Measurements from ENCODE around the gene NCOA3.

The NCOA3 gene

GRCh38 chr20:47501482-47502270, at the start of gene NCOA3:
Gene NCOA3, plus strand, starts transcription at chr20:47501887. Its CDS starts 120,361 bp downstream, at chr20:47622248.
- DNase-seq (ENCODE audit: low read depth), result peak; percentile 71
- H3K4me3 ChIP-seq (ENCODE audit: control insufficient read depth, low read depth, low read length), result peak within 1 kb of the TSS; percentile 96
- TF ChIP-seq CTCF (IDR thresholded peaks at IDR 0.05; ENCODE audit: control insufficient read depth, insufficient read depth, low read depth, low read length, missing control alignments), result peak; percentile 45

GRCh38 chr20:47452736-47453161, 48.9 kb upstream of the NCOA3 start:
- DNase-seq (ENCODE audit: low read depth), result no peak
- TF ChIP-seq CTCF (IDR thresholded peaks at IDR 0.05; ENCODE audit: control insufficient read depth, insufficient read depth, low read depth, low read length, missing control alignments), result no peak
- H3K4me3 ChIP-seq (ENCODE audit: control insufficient read depth, low read depth, low read length), result no peak overlapping the region

- no peak for TF ChIP-seq CTCF (IDR thresholded peaks at IDR 0.05; ENCODE audit: control insufficient read depth, insufficient read depth, low read depth, low read length, missing control alignments)
- no peak overlapping the region for H3K4me3 ChIP-seq (ENCODE audit: control insufficient read depth, low read depth, low read length)
- peak; percentile 63 for DNase-seq (ENCODE audit: low read depth)
Observed at GRCh38 chr20:47453167-47453782, 48.4 kb upstream of the NCOA3 start.

GRCh38 chr20:47454298-47455132, 47.2 kb upstream of the NCOA3 start:
- no peak for DNase-seq (ENCODE audit: low read depth)
- TF ChIP-seq CTCF (IDR thresholded peaks at IDR 0.05; ENCODE audit: control insufficient read depth, insufficient read depth, low read depth, low read length, missing control alignments), result no peak
- no peak overlapping the region for H3K4me3 ChIP-seq (ENCODE audit: control insufficient read depth, low read depth, low read length)

- TF ChIP-seq CTCF (IDR thresholded peaks at IDR 0.05; ENCODE audit: control insufficient read depth, insufficient read depth, low read depth, low read length, missing control alignments), result no peak
- no peak overlapping the region for H3K4me3 ChIP-seq (ENCODE audit: control insufficient read depth, low read depth, low read length)
- no peak for DNase-seq (ENCODE audit: low read depth)
Observed at GRCh38 chr20:47455133-47456040, 46.3 kb upstream of the NCOA3 start.
